ENCODE data around the gene MAP3K20.
"Not testable (repeated sequence)": the region's sequence is repeated elsewhere in the genome, so short reads cannot be mapped to it uniquely, and the experiment has no call there.

Gene MAP3K20

DNA sequence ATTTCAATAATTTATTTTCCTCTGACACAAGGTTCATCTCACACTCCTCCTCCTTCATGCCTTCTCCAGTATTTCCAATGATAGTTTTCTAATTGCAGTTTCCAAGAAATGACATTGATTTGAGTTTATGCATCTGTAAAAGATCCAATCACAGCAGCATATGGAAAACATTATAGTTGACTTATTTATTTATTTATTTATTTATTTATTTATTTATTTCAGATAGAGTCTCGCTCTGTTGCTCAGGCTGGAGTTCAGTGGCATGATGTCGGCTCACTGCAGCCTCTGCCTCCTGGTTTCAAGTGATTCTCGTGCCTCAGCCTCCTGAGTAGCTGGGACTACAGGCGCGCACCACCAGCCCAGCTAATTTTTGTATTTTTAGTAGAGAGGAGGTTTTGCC, 52.5 kb downstream of the MAP3K20 start:
- not testable (repeated sequence) for DNase-seq

- no peak for DNase-seq
Measured at GRCh38 chr2:173130496-173131465, 55.1 kb downstream of the MAP3K20 start.

DNA sequence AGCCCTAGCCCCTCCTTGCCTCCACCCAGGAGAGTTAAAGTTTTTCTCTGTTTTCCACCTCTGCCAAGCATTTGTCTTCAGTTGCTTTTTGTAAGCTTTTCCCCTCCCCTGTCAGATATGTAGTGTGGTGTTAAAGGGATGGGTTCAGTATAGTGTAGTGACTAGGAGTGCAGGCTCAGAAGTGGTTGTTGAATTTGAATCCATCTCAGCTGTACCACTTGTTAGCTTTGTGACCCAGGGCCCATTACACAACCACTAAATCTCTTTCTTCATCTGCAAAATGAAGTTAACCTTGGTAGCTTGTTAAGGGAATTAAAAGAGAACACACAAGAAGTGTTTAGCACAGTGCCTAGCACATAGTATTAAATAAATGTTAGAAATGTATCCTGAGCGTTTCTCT, 56.9 kb downstream of the MAP3K20 start:
- DNase-seq = no peak

DNA sequence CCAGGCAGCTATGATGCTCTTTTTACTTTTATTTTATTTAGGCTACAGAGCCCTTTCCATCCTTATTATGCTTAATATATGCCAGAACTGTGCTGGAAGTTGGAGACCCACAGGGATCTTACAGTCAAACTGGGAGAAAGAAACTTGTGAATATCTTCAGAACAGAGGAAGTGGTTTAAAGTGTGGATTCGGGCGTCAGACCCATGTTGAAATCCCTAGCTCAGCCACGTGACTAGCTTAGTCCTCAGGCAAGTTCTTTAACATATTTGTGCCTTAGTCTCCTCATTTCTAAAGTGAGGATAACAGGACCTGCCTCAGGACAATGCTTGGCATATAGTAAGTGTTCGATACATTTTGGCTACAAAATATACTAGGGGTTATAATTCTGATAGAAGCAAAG, 59.1 kb downstream of the MAP3K20 start:
- DNase-seq = no peak

- DNase-seq = no peak
Measured at GRCh38 chr2:173136067-173136466, 60.4 kb downstream of the MAP3K20 start.

GRCh38 chr2:173136599-173136998, 61.0 kb downstream of the MAP3K20 start:
- DNase-seq = no peak

DNA sequence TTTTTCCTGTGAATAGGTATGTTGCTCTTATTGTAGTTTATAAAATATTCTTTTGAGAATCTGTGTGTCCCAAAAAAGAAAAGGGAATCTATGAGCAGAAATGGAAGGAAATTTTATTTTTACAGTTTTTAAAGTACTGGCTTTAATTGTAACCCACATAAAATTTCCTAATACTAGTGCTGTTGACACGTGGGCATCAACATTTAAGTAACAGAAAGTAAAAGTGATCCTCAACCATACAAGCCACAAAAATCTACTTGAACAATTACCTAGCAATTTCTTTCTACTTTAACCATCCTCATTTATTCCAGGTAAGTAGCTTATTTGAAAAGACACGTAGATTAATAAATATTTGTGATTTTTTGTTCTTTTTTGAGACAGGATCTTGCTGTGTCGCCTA, 62.0 kb downstream of the MAP3K20 start:
- DNase-seq = no peak

GRCh38 chr2:173138962-173139361, 63.3 kb downstream of the MAP3K20 start:
- no peak for DNase-seq

- DNase-seq = no peak
Measured at GRCh38 chr2:173141666-173142065, 66.0 kb downstream of the MAP3K20 start.

DNA sequence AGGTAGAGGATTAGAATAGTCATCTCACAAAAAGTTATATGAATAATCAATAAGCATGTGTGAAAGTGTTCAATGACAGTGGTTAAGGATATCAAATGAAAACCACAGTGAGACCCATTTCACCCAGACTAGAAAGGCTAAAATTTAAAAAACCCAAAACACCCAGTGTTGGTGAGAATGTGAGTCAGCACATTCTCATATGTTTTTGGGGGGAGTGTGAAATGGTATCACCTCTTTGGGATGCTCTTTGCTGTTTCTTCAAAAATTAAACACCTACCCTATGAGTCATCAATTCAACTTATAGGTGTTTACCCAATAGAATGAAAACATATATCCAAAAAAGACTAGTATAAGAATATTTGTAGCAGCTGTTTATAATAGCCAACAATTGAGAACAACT, 69.8 kb downstream of the MAP3K20 start:
- no peak for DNase-seq

GRCh38 chr2:173146590-173146989, 70.9 kb downstream of the MAP3K20 start:
- DNase-seq = no peak

GRCh38 chr2:173148520-173148919, 72.9 kb downstream of the MAP3K20 start:
- DNase-seq = no peak

GRCh38 chr2:173149491-173149890, 73.8 kb downstream of the MAP3K20 start:
- DNase-seq = no peak

DNA sequence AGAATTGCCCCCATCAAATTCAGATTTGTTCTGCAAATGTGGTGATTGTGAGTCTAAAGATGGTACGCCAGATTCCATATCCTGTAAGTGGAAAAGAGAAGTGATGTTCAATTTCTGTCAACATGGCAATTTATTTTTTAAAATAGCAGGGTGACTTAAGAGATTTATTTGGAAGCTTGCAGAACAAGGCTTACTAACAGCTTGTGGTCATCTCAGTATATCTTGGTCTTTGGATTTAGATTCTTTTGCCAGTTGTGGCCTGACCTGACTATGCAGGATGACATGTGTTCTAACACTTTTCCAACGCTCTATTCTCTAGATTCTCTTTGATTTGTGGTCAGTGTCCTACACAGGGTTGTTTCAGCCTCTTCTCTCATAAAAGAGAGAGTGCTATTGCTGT, 74.4 kb downstream of the MAP3K20 start:
- no peak for DNase-seq

DNA sequence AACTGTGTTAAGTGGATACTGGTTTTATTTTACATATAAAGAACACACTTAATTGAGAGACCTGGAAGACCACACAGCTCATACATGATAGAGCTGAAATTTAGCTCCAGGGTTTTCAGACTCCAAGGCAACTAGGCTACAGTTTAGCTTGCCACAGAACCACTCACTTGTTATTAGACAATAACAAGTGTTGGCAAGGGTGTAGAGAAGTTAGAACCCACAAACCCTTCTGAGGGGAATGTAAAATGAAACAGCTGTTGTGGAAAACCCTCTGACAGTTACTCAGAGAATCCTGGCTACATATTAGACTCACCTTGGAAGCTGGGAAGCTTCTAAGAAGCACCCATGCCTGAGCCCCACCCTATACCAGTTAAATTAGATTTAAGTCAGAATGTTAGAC, 75.3 kb downstream of the MAP3K20 start:
- DNase-seq = no peak

GRCh38 chr2:173151671-173152401, 76.2 kb downstream of the MAP3K20 start:
- no peak for DNase-seq

GRCh38 chr2:173153301-173153885, 77.7 kb downstream of the MAP3K20 start:
- no peak for DNase-seq

DNA sequence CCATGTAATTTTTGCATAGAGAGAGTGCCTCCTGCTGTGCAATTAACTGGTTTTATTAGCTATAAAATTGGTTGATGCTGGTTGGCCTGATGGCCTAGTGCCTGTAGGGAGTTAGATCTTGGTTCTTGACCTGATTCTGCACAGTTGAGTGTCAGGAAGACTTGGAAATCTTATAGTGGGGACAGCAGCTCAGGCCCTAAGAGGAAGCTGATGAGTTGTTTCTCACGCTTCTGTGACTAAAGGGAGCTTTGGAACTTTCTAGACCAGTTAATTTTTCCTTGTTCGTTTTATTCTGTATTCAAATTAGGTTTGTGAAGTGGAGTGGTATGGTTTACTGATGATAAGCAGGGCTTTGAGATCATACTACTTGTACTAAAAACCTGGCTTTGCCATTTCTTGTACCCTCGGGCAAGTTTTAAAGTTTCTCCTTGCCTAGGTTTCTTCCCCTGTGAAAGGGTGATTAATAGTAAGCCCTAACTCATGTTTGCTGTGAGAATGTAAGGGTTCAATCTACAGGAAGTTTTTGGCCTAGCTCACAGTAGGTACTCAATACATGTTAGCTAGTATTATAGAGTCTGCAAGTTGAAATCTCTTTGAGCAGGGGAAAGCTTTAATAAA, 82.1 kb downstream of the MAP3K20 start:
- no peak for DNase-seq

DNA sequence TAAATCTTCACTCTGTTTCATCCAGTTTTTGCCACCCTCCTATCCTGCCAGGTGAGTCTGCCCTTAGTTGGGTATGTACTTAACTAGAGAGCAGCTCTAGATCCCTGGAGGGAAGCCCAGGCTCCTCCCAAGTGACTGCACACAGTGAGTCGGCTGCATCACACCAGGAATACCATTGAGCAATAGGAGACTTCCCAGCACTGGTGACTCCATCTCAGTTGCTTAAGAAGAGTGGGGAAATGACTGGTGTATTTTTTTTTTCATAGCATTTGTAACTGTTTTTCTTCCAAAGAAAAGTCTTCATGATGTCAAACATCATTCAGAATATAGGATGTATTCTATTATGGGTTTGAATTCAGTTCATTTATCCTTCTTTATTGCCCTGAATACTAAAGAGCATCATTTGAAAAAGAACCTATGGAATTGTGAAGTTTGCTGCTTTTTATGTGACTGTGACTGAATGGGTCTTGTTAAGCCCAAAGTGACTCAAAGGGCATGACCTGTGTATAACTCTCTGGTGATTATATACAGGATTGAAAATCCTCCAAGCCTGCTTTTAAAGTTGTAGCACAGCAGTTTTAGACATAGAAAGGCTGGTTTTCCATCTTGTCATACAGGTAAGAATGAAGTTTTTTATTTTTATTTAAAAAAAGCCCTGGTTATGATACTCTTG, 84.3 kb downstream of the MAP3K20 start:
- DNase-seq = no peak

DNA sequence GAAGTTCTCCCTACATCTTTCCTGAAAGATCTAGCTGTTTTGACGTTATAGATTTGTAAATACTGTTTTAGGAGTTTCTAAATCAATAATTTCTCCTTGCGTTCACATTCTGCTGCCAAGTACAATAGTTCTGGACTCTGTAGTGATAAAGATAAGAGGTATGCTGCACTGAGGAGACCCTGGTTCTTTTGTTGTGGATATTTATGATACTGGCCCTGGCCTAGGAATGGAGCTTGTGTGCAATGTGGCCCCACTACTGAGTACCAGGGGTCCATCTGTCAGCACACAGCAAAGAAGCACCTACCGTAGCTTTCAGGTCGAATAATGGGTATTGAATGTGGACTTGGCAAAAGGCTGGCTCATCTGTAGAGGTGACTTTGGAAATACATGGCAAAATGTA, 85.0 kb downstream of the MAP3K20 start:
- DNase-seq = no peak

GRCh38 chr2:173161040-173161439, 85.4 kb downstream of the MAP3K20 start:
- no peak for DNase-seq

GRCh38 chr2:173161507-173161906, 85.9 kb downstream of the MAP3K20 start:
- DNase-seq = no peak

- not testable (repeated sequence) for DNase-seq
Measured at GRCh38 chr2:173163357-173163756, 87.7 kb downstream of the MAP3K20 start.
